SK-N-MC (cell line): ENCODE results near the gene TYW1.
"Not testable (repeated sequence)": the region's sequence is repeated elsewhere in the genome, so short reads cannot be mapped to it uniquely, and the experiment has no call there.

Source experiments
- DNase-seq: peaks from one replicate; pipeline ENCODE4 v3.0.0-alpha.2; 2011; ENCODE audit warnings: low read depth, low spot score
- H3K27ac ChIP-seq: fragments of 200-600 bp; sonication (generic); 2 replicates; pipeline ENCODE4 v1.5.1; 2016; ENCODE audit warnings: mixed run types
- H3K36me3 ChIP-seq: fragments of 200-600 bp; sonication (generic); 2 replicates; pipeline ENCODE4 v1.6.1; 2017; ENCODE audit warnings: antibody characterized with exemption, low read length, mixed read lengths; ENCODE audit not compliant: insufficient read depth
- H3K4me3 ChIP-seq: fragments of 200-600 bp; sonication (generic); 2 replicates; pipeline ENCODE4 v1.5.1; 2016
- H3K9ac ChIP-seq: fragments of 200-600 bp; sonication (generic); 2 replicates; pipeline ENCODE4 v1.8.0; 2017; ENCODE audit warnings: mixed run types, mixed read lengths; ENCODE audit not compliant: insufficient read length
- H3K9me3 ChIP-seq: fragments of 200-600 bp; sonication (generic); 2 replicates; pipeline ENCODE4 v1.6.1; 2017; ENCODE audit warnings: low read depth, mild to moderate bottlenecking, antibody characterized with exemption, low read length, moderate library complexity, mixed read lengths

TYW1 gene

GRCh38 chr7:67139876-67140275 is 143.2 kb downstream of the TYW1 start:
- not testable (repeated sequence) for DNase-seq, H3K27ac ChIP-seq, H3K9me3 ChIP-seq, H3K4me3 ChIP-seq, H3K36me3 ChIP-seq, H3K9ac ChIP-seq

- not testable (repeated sequence) for H3K36me3 ChIP-seq, H3K27ac ChIP-seq, H3K4me3 ChIP-seq, H3K9ac ChIP-seq, DNase-seq, H3K9me3 ChIP-seq
These were observed 144.4 kb downstream of the TYW1 start for GRCh38 chr7:67141001-67141400.

DNA sequence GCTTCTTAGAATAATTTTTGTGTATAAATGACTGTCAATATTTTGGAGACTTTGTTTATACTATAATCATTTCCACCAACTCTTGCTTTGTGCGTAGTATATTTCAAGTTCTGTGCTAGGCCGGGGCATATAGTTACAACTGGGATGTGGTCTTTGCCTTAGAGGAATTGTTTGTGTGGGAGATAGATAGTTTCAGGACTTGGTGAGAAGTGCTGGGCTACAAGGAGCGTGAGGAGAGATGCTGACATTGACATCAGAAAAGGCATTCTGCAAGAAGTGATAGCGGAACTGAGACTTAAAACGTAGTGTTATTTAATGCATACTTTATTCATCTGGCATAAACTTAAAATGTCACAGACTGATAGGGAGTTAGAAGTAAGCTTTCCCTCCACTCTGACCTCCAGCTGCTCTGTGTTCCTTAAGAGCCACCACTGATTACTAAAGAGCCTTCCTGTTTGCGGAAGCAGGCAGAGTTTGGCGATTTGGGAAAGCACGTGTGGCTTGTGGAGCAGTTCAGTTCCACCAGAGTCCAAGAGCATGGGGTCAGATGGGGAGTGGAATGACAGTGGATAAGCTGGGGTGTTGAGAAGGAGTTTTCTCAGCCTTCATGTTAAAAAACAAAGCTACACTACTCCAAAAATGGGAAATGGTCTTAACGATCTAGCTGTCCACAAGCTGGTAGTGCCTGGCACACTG is 146.6 kb downstream of the TYW1 start:
- not testable (repeated sequence) for H3K4me3 ChIP-seq, DNase-seq, H3K36me3 ChIP-seq, H3K27ac ChIP-seq, H3K9ac ChIP-seq, H3K9me3 ChIP-seq

- not testable (repeated sequence) for H3K9me3 ChIP-seq, H3K27ac ChIP-seq, H3K4me3 ChIP-seq, H3K9ac ChIP-seq, H3K36me3 ChIP-seq, DNase-seq
These were observed 149.1 kb downstream of the TYW1 start for GRCh38 chr7:67145581-67146193.

- H3K36me3 ChIP-seq, H3K9ac ChIP-seq, DNase-seq, H3K27ac ChIP-seq, H3K4me3 ChIP-seq, H3K9me3 ChIP-seq: not testable (repeated sequence)
These were observed 152.5 kb downstream of the TYW1 start for GRCh38 chr7:67149131-67149530.

DNA sequence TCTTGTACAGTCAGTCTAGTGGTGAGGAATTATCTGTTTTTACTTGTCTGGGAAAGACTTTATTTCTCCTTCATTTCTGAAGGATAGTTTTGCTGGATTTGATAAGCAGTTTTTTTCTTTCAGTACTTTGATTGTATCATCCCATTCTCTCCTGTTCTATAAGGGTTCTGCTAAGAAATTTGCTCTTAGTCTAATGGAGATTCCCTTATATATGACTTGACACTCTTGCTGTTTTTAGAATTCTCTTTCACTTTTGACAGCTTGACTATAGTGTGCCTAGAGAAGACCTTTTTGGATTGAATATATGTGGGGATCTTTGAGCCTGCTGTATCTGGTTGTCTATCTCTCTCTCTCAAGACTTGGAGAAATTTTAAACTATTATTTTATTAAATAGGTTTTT is 157.7 kb downstream of the TYW1 start:
- not testable (repeated sequence) for H3K4me3 ChIP-seq, H3K27ac ChIP-seq, DNase-seq, H3K36me3 ChIP-seq, H3K9ac ChIP-seq, H3K9me3 ChIP-seq

- not testable (repeated sequence) for DNase-seq, H3K36me3 ChIP-seq, H3K27ac ChIP-seq, H3K9ac ChIP-seq, H3K4me3 ChIP-seq, H3K9me3 ChIP-seq
These were observed 159.4 kb downstream of the TYW1 start for GRCh38 chr7:67156064-67156463.

- not testable (repeated sequence) for H3K9me3 ChIP-seq, DNase-seq, H3K27ac ChIP-seq, H3K36me3 ChIP-seq, H3K9ac ChIP-seq, H3K4me3 ChIP-seq
These were observed 166.7 kb downstream of the TYW1 start for GRCh38 chr7:67163285-67163684.

DNA sequence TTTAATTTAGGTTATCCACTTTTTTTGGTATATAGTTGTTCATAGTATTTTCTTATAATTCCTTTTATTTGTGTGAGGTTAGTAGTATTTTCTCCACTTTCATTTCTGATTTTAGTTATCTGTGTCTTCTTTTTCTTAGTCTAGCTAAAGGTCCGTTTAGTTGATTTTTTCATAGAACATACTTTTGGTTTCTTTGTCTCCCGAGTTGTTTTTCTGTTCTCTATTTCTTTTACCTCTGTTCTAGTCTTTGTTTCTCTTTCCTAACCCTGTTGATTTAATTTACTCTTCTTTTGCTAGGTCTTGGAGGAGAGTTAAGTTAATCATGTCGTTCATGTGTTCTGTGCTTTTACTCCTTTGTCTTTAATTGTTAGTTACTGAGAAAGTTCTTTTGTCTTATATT is 174.5 kb downstream of the TYW1 start:
- H3K36me3 ChIP-seq, H3K4me3 ChIP-seq, DNase-seq, H3K9ac ChIP-seq, H3K27ac ChIP-seq, H3K9me3 ChIP-seq: not testable (repeated sequence)

DNA sequence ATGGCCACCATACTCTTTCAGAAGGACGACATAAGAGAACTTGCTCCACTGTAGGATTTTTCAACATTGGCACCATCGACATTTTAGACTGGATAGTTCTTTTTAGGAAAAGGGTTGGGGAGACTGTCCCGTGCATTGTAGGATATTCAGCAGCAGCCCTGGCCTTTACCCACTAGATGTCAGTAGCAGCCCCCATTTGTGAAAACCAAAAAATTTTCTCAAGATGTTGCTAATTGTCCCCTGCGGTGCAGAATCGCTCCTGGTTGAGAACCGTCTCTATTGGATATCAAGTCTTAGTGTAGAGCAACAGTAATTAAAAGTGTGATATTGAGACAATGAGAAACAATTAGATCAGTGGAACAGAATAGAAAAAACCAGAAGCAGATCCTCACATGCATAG is 180.1 kb downstream of the TYW1 start:
- H3K4me3 ChIP-seq, H3K27ac ChIP-seq, H3K9ac ChIP-seq, H3K36me3 ChIP-seq, DNase-seq, H3K9me3 ChIP-seq: not testable (repeated sequence)

GRCh38 chr7:67178915-67179688 is 182.5 kb downstream of the TYW1 start:
- not testable (repeated sequence) for H3K27ac ChIP-seq, H3K36me3 ChIP-seq, H3K9me3 ChIP-seq, H3K4me3 ChIP-seq, DNase-seq, H3K9ac ChIP-seq

GRCh38 chr7:67182956-67183750 is 186.5 kb downstream of the TYW1 start:
- H3K9ac ChIP-seq, H3K36me3 ChIP-seq, DNase-seq, H3K9me3 ChIP-seq, H3K4me3 ChIP-seq, H3K27ac ChIP-seq: not testable (repeated sequence)

- H3K9ac ChIP-seq, H3K27ac ChIP-seq, H3K9me3 ChIP-seq, H3K36me3 ChIP-seq, H3K4me3 ChIP-seq, DNase-seq: not testable (repeated sequence)
These were observed 188.5 kb downstream of the TYW1 start for GRCh38 chr7:67184912-67185659.
